Neural cell (in vitro differentiated cells): ENCODE data around the gene METTL26. TPM values are rescaled to one million over a fixed set of nuclear protein-coding genes. Genes with fewer than 3 reads are reported as not detected.

Source experiments
- H2AFZ ChIP-seq: fragments of 200-600, 300-800 bp; sonication (generic), shearing (Covaris generic); 2 replicates; pipeline ENCODE4 v1.6.0; 2014; ENCODE audit warnings: low read depth, mild to moderate bottlenecking, antibody characterized with exemption, low read length, moderate library complexity
- H3F3A ChIP-seq: fragments of 200-600 bp; shearing (Covaris generic); 2 replicates; pipeline ENCODE4 v1.6.1; 2016; ENCODE audit warnings: mild to moderate bottlenecking, moderate library complexity, mixed read lengths, antibody characterized with exemption, low read length; ENCODE audit not compliant: insufficient read depth, poor library complexity, severe bottlenecking
- H3K27ac ChIP-seq: fragments of 200-600, 300-800 bp; sonication (generic), shearing (Covaris generic); 2 replicates; pipeline ENCODE4 v1.5.1; 2014; ENCODE audit warnings: mild to moderate bottlenecking, low read length, moderate library complexity
- H3K27me3 ChIP-seq: fragments of 300-800, 200-600 bp; sonication (generic), shearing (Covaris generic); 2 replicates; pipeline ENCODE4 v1.6.0; 2014; ENCODE audit warnings: mild to moderate bottlenecking, low read depth, low read length, moderate library complexity; ENCODE audit not compliant: insufficient read depth
- H3K36me3 ChIP-seq: fragments of 300-800, 200-600 bp; sonication (generic), shearing (Covaris generic); 2 replicates; pipeline ENCODE4 v1.5.1; 2014; ENCODE audit warnings: mild to moderate bottlenecking, antibody characterized with exemption, low read length, moderate library complexity; ENCODE audit not compliant: insufficient read depth
- H3K4me2 ChIP-seq: fragments of 300-800, 200-600 bp; sonication (generic), shearing (Covaris generic); 2 replicates; pipeline ENCODE4 v1.6.0; 2014; ENCODE audit warnings: mild to moderate bottlenecking, low read length
- H3K4me3 ChIP-seq: fragments of 300-800, 200-600 bp; sonication (generic), shearing (Covaris generic); 2 replicates; pipeline ENCODE4 v1.5.1; 2014; ENCODE audit warnings: mild to moderate bottlenecking, low read length, moderate library complexity
- H3K79me2 ChIP-seq: fragments of 200-600 bp; shearing (Covaris generic); replicated peaks from 2 replicates; pipeline ENCODE4 v1.6.0; 2014; ENCODE audit warnings: mild to moderate bottlenecking, low read length, moderate library complexity; ENCODE audit not compliant: insufficient read depth
- H3K9ac ChIP-seq: fragments of 300-800, 200-600 bp; sonication (generic), shearing (Covaris generic); 2 replicates; pipeline ENCODE4 v1.6.1; 2016; ENCODE audit warnings: mild to moderate bottlenecking, low read length, mixed read lengths
- H3K9me2 ChIP-seq: fragments of 200-600 bp; shearing (Covaris generic); 2 replicates; pipeline ENCODE4 v1.6.1; 2016; ENCODE audit warnings: mild to moderate bottlenecking, low read length, mixed read lengths; ENCODE audit not compliant: insufficient read depth
- H3K9me3 ChIP-seq: fragments of 200-600, 300-800 bp; sonication (generic), shearing (Covaris generic); 2 replicates; pipeline ENCODE4 v1.6.1; 2016; ENCODE audit warnings: mild to moderate bottlenecking, mixed run types, low read length, moderate library complexity, mixed read lengths
- H4K20me1 ChIP-seq: fragments of 200-600 bp; shearing (Covaris generic); 2 replicates; pipeline ENCODE4 v1.6.1; 2016; ENCODE audit warnings: mild to moderate bottlenecking, mixed run types; ENCODE audit not compliant: insufficient read depth
- CTCF ChIP-seq: fragments of 450-650 bp; IDR thresholded peaks from 2 replicates; pipeline ENCODE4 v1.5.1; 2014; ENCODE audit warnings: antibody characterized with exemption, mild to moderate bottlenecking, moderate library complexity; ENCODE audit not compliant: poor library complexity, severe bottlenecking
- EP300 ChIP-seq: fragments of 450-650 bp; conservative IDR thresholded peaks from 2 replicates; pipeline ENCODE4 v1.6.1; 2014; ENCODE audit warnings: antibody characterized with exemption, mild to moderate bottlenecking, moderate library complexity; ENCODE audit not compliant: poor library complexity, severe bottlenecking
- EZH2 ChIP-seq: fragments of 200-600, 300-800 bp; shearing (Covaris generic), sonication (generic); IDR thresholded peaks from 2 replicates; pipeline ENCODE4 v1.6.1; 2014; ENCODE audit warnings: antibody characterized with exemption, low read length, borderline replicate concordance, mild to moderate bottlenecking; ENCODE audit not compliant: insufficient read depth, poor library complexity, severe bottlenecking
- MXI1 ChIP-seq: fragments of 450-650 bp; conservative IDR thresholded peaks from 2 replicates; pipeline ENCODE4 v1.6.1; 2014; ENCODE audit warnings: antibody characterized with exemption, mild to moderate bottlenecking; ENCODE audit not compliant: poor library complexity, severe bottlenecking
- POLR2AphosphoS5 ChIP-seq: IDR thresholded peaks from 2 replicates; pipeline ENCODE4 v1.6.1; 2012
- RAD21 ChIP-seq: fragments of 450-650 bp; conservative IDR thresholded peaks from 2 replicates; pipeline ENCODE4 v1.6.1; 2014; ENCODE audit warnings: antibody characterized with exemption, mild to moderate bottlenecking, moderate library complexity
- REST ChIP-seq: IDR thresholded peaks from 2 replicates; pipeline ENCODE4 v1.6.1; 2012; ENCODE audit warnings: borderline replicate concordance
- SMC3 ChIP-seq: fragments of 450-650 bp; conservative IDR thresholded peaks from 2 replicates; pipeline ENCODE4 v1.6.1; 2014; ENCODE audit warnings: antibody characterized with exemption, mild to moderate bottlenecking, moderate library complexity; ENCODE audit not compliant: poor library complexity
- TAF1 ChIP-seq: IDR thresholded peaks from 2 replicates; pipeline ENCODE4 v1.6.1; 2012; ENCODE audit warnings: low read depth
- polyA minus RNA-seq: library from RNA; depleted of rRNA, polyadenylated mRNA; stranded (reverse); fragments of >200 nt; gene quantifications from 2 replicates; pipeline ENCODE4 v1.2.3, GENCODE V29; 2014
- polyA plus RNA-seq: library from polyadenylated mRNA; depleted of rRNA; stranded (reverse); fragments of >200 nt; gene quantifications from 2 replicates; pipeline ENCODE4 v1.2.3, GENCODE V29; 2014

METTL26 gene
- polyA plus RNA-seq = 127 and 128 TPM in 2 replicates
- 35.1 and 44.2 TPM in 2 replicates for polyA minus RNA-seq

- Histone ChIP-seq H3K27ac (peak within 1 kb of the TSS; percentile 93), H2AFZ (no peak within 1 kb of the TSS)
These were observed at the start of gene METTL26 for GRCh38 chr16:636206-637080. Gene METTL26 (minus strand): TSS chr16:636305. CDS start chr16:636290, 15 bp downstream.

More at GRCh38 chr16:636206-637080, at the start of gene METTL26:
- Histone ChIP-seq H3K27me3 (no peaks in the 10 kb centered on the region), H3K9me3 (no peaks in the 10 kb centered on the region), H3F3A (no peaks in the 10 kb centered on the region), H4K20me1 (no peaks in the 10 kb centered on the region), H3K4me3 (peak within 1 kb of the TSS; percentile 94), H3K4me2 (peak within 1 kb of the TSS; percentile 58), H3K9ac (peak within 1 kb of the TSS; percentile 87), H3K36me3 (no peaks in the 10 kb centered on the region), H3K79me2 (no peaks in the 10 kb centered on the region), H3K9me2 (no peaks in the 10 kb centered on the region)
- TF ChIP-seq CTCF (peak; percentile 54), SMC3 (no peak), POLR2AphosphoS5 (peak; percentile 58), EP300 (peak; percentile 28), TAF1 (no peak), REST (peak; percentile 40), RAD21 (peak; percentile 53), EZH2 (no peak), MXI1 (peak; percentile 98)
